OCI-LY1 (cell line): ENCODE results near the gene ATP8A1.

Experiments used
- H2AFZ ChIP-seq: fragments of 200-600 bp; sonication (generic), shearing (Covaris generic); 2 replicates; pipeline ENCODE4 v1.6.0; 2014; ENCODE audit warnings: antibody characterized with exemption, mild to moderate bottlenecking, low read length
- H3F3A ChIP-seq: fragments of 200-600 bp; sonication (generic), shearing (Covaris generic); 2 replicates; pipeline ENCODE4 v1.6.0; 2014; ENCODE audit warnings: mild to moderate bottlenecking, antibody characterized with exemption, low read length, moderate library complexity; ENCODE audit not compliant: insufficient read depth
- H3K27ac ChIP-seq: fragments of 200-600 bp; sonication (generic); 2 replicates; pipeline ENCODE4 v1.5.1; 2014; ENCODE audit warnings: low read length, mixed run types, mild to moderate bottlenecking, low read depth; ENCODE audit not compliant: poor library complexity, severe bottlenecking
- H3K27me3 ChIP-seq: fragments of 200-600 bp; sonication (generic); 2 replicates; pipeline ENCODE4 v1.6.0; 2014; ENCODE audit warnings: antibody characterized with exemption, mild to moderate bottlenecking, low read length, moderate library complexity; ENCODE audit not compliant: insufficient read depth
- H3K36me3 ChIP-seq: fragments of 200-600 bp; sonication (generic); 2 replicates; pipeline ENCODE4 v1.6.1; 2014; ENCODE audit warnings: mild to moderate bottlenecking, antibody characterized with exemption, low read length, moderate library complexity, mixed read lengths; ENCODE audit not compliant: insufficient read depth
- H3K4me1 ChIP-seq: fragments of 200-600 bp; sonication (generic); 2 replicates; pipeline ENCODE4 v1.5.1; 2014; ENCODE audit warnings: mild to moderate bottlenecking, low read length, moderate library complexity; ENCODE audit not compliant: insufficient read depth, severe bottlenecking
- H3K4me2 ChIP-seq: fragments of 200-600 bp; sonication (generic), shearing (Covaris generic); 2 replicates; pipeline ENCODE4 v1.6.1; 2014; ENCODE audit warnings: low read length
- H3K4me3 ChIP-seq: fragments of 200-600 bp; sonication (generic); 2 replicates; pipeline ENCODE4 v1.5.1; 2014; ENCODE audit warnings: low read length, low read depth, mild to moderate bottlenecking, mixed read lengths; ENCODE audit not compliant: poor library complexity, severe bottlenecking
- H3K79me2 ChIP-seq: fragments of 200-600 bp; shearing (Covaris generic); 2 replicates; pipeline ENCODE4 v1.6.1; 2016; ENCODE audit warnings: mixed run types, low read length, mixed read lengths; ENCODE audit not compliant: insufficient read depth
- H3K9ac ChIP-seq: fragments of 200-600 bp; sonication (generic), shearing (Covaris generic); 2 replicates; pipeline ENCODE4 v1.6.1; 2014; ENCODE audit warnings: mild to moderate bottlenecking, low read length, mixed read lengths
- H3K9me2 ChIP-seq: fragments of 200-600 bp; sonication (generic), shearing (Covaris generic); 2 replicates; pipeline ENCODE4 v1.6.1; 2014; ENCODE audit warnings: low read depth, mild to moderate bottlenecking, low read length, mixed read lengths
- H3K9me3 ChIP-seq: fragments of 200-600 bp; shearing (Covaris generic); 2 replicates; pipeline ENCODE4 v1.6.1; 2014; ENCODE audit warnings: low read length, mixed read lengths
- H4K20me1 ChIP-seq: fragments of 200-600 bp; sonication (generic), shearing (Covaris generic); 2 replicates; pipeline ENCODE4 v1.6.0; 2016; ENCODE audit warnings: mild to moderate bottlenecking, low read length; ENCODE audit not compliant: insufficient read depth
- CTCF ChIP-seq: fragments of 200-600 bp; sonication (generic), shearing (Covaris generic); IDR thresholded peaks from 2 replicates; pipeline ENCODE4 v1.5.1; 2017; ENCODE audit warnings: mild to moderate bottlenecking, antibody characterized with exemption, low read length, moderate library complexity, mixed read lengths
- EZH2 ChIP-seq: fragments of 200-600 bp; sonication (generic), shearing (Covaris generic); IDR thresholded peaks from 2 replicates; pipeline ENCODE4 v1.8.0; 2017; ENCODE audit warnings: borderline replicate concordance, mixed run types, mild to moderate bottlenecking, antibody characterized with exemption, low read length, moderate library complexity, mixed read lengths

ATP8A1 gene

GRCh38 chr4:42562016-42562415 is 94.9 kb downstream of the ATP8A1 start:
- Histone ChIP-seq H3K9me3 (no peaks in the 10 kb centered on the region), H3K4me2 (no peak overlapping the region), H3K9ac (no peak overlapping the region), H3F3A (no peaks in the 10 kb centered on the region), H4K20me1 (no peaks in the 10 kb centered on the region), H3K9me2 (no peaks in the 10 kb centered on the region), H3K27ac (no peak overlapping the region), H3K27me3 (no peaks in the 10 kb centered on the region), H3K4me1 (no peaks in the 10 kb centered on the region), H3K79me2 (no peaks in the 10 kb centered on the region), H2AFZ (no peak overlapping the region), H3K36me3 (peaks cover 10% of the 10 kb centered on the region; the same call in 1 of the 2 replicates), H3K4me3 (no peak overlapping the region)
- no peak for TF ChIP-seq CTCF
- TF ChIP-seq EZH2 = no peak

DNA sequence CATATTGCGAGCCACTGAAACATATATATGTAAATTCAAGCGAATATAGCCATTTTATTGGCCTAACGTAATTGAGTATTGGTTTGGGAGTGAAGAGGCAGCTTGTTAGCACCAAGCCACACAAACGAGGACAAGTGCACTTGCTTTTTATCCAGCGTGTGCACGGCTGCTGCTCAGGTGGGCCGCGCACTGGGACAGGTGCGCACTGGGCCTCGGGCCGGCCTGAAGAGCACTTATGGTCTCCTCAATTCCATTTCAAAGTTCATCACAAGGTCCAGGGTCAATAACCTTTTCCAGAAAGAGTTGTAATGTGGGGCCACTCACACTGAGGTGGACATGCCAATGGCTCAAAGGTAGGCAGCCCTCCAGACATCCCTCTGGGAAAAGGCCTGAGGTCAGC is 95.9 kb downstream of the ATP8A1 start:
- Histone ChIP-seq H3K27ac (no peak overlapping the region), H3K79me2 (no peaks in the 10 kb centered on the region), H3K36me3 (peaks cover 10% of the 10 kb centered on the region; the same call in 1 of the 2 replicates), H4K20me1 (no peaks in the 10 kb centered on the region), H3K4me3 (no peak overlapping the region), H3K4me1 (no peaks in the 10 kb centered on the region), H3K9me3 (no peaks in the 10 kb centered on the region), H3K9me2 (no peaks in the 10 kb centered on the region), H3K27me3 (no peaks in the 10 kb centered on the region), H3F3A (no peaks in the 10 kb centered on the region), H2AFZ (no peak overlapping the region), H3K9ac (no peak overlapping the region), H3K4me2 (no peak overlapping the region)
- TF ChIP-seq EZH2 (no peak), CTCF (no peak)

DNA sequence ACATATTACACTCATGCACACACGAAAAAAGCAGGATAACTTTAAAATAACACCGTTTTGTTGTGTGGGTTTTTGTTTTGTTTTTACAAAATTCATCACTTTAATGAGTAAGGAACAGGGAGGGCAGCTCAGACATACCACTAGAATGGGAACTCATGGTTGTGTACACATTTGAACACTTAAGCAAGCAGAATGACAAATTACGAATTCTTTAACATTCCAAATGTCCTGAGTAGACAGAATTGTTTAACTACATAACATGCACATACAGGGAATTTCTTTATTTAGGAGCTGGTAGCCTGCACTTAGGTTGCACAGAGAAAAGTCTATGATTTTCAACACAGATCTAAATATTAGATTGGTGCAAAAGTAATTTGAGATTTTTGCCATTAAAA is 96.4 kb downstream of the ATP8A1 start:
- Histone ChIP-seq H3K4me1 (no peaks in the 10 kb centered on the region), H3K36me3 (peaks cover 10% of the 10 kb centered on the region; the same call in 1 of the 2 replicates)
- TF ChIP-seq EZH2 (no peak), CTCF (no peak)

More for the DNA sequence above, 96.4 kb downstream of the ATP8A1 start:
- H3K27ac ChIP-seq = no peak overlapping the region
- no peak overlapping the region for H3K9ac ChIP-seq
- H3K9me3 ChIP-seq = no peaks in the 10 kb centered on the region
- no peak overlapping the region for H3K4me3 ChIP-seq
- no peaks in the 10 kb centered on the region for H3K79me2 ChIP-seq
- no peak overlapping the region for H2AFZ ChIP-seq
- no peak overlapping the region for H3K4me2 ChIP-seq
- H4K20me1 ChIP-seq = no peaks in the 10 kb centered on the region
- H3K27me3 ChIP-seq = no peaks in the 10 kb centered on the region
- no peaks in the 10 kb centered on the region for H3K9me2 ChIP-seq
- no peaks in the 10 kb centered on the region for H3F3A ChIP-seq
